HG03558 (cell line): Measurements from ENCODE around the gene TMEM217.

Source experiments
- ATAC-seq: cut with Tn5 transposase; IDR thresholded peaks from one replicate; pipeline ENCODE4 v1.9.1; 2021; ENCODE audit warnings: moderate number of reproducible peaks; ENCODE audit not compliant: unreplicated experiment; ENCODE audit errors: extremely low read depth

Gene TMEM217

DNA sequence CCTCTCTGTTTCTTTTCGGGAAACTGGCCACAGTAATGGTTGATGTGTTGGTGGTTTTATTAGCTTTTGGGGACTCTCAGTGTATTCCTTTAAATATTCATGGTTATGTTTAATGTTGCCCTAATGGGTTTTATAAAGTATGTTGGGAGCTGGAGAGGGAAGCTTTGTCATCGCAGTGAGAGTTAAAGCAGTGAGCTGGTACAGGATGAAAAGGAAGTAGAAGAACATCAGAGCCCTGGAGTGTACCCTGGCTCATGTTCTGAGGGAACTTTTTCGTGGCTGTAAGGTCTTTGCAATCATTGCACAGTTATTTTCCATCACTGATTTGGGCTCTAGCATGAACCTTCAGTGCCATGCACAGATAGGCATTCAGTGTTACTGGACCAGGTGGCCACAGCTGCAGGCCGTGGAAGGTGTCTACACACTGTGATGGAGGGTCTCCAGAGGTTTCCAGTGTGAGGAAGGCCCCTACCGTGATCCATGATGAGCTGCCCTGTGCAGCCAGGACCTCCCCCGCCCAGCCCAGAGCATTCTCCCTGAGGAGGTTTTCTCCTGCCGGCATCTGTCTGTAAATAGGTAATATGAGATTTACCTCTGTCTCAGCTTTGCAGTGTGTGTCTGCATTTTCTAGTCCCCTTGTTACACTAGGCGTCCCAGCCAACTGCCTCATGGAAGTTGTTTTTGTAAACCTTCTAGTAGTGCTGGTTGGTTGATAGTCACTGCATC lies 22.4 kb upstream of the TMEM217 start:
- no peak for ATAC-seq

DNA sequence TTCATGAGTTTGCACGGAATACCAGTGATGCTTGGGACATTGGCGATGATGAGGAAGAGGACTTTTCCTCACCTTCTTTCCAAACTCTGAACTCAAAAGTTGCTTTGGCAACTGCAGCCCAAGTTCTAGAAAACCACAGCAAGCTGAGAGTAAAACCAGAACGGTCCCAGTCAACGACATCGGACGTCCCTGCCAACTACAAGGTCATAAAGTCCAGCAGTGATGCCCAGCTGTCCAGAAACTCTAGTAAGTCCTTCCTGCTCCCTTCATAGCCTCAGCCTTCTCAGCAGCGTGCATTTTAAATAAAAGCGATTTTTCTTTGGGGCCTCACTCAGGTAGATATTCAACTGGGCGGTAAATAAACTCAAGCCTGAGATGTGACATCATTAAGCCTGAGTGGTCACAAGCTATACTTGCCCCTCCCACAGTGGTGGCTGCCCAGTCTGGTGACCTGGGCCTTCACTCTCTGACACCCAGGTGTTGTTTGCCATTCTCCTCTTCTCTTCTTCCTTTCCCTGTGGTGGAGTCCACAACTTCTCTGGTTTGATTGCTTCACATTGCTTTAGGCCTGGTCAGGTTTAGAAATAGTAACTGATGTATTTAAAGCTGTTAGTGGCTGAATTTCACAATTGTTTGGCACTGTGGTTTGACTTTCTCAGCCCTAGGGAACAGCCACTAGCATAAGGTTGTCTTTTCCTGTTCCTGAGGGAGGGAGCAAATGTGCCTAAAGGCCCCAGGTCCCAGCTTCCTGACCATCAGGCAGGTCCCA lies 21.6 kb upstream of the TMEM217 start:
- no peak for ATAC-seq

DNA sequence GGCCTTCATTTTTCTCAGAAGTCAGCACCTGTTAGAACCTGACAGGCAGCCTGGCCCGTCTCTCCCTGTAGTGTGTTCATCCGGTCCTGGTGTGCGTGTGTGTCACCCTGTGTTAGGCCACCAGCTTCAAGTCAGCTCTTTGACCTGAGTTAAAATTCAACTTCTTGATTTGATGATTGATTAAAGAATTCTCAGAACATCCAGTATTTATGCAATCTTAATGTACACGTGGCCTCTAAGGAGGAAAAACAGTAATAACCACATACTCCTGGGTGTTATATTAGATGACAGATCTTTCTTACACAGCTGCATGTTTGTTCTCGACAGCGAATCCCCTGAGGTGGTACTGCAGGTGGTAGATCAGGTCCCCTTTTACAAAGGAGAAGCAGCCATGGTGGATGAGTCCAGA lies 19.1 kb upstream of the TMEM217 start:
- no peak for ATAC-seq

DNA sequence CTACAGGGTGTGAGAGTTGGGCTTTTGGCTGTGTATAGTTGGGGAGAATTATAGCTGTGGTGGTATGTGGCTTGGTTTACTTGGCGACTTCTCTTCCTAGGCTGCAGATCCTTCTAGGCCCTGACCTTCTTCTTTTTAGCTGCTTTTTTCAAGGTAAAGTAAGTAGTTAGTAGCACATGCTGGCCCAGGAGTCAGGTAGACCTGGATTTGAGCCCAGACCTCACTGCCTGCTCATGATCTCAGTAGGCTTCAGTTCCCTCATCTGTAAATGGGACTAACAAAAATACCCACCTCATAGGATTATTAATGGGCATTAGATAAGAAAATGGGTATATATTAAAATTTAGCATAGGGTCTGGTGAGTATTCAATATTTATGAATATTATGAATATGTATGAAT lies 17.4 kb upstream of the TMEM217 start:
- ATAC-seq: no peak

DNA sequence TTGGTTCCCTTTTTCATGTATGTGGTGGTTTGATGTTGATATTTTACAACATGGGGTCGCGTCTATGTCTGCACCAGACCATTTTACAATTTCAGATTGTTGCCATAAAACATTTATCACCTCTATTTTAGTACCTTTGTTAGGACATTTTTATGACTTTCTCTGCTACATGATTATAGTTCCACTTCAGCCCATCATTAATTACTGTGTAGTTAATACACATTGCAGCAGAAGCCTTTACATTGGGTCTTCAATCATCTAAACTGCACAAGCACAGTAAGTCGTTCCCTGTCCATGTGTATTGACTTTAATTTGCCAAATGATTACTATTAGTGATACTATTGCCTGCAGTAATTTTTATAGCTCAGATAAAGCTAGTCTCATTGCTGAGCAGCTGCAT lies 15.7 kb upstream of the TMEM217 start:
- no peak for ATAC-seq

DNA sequence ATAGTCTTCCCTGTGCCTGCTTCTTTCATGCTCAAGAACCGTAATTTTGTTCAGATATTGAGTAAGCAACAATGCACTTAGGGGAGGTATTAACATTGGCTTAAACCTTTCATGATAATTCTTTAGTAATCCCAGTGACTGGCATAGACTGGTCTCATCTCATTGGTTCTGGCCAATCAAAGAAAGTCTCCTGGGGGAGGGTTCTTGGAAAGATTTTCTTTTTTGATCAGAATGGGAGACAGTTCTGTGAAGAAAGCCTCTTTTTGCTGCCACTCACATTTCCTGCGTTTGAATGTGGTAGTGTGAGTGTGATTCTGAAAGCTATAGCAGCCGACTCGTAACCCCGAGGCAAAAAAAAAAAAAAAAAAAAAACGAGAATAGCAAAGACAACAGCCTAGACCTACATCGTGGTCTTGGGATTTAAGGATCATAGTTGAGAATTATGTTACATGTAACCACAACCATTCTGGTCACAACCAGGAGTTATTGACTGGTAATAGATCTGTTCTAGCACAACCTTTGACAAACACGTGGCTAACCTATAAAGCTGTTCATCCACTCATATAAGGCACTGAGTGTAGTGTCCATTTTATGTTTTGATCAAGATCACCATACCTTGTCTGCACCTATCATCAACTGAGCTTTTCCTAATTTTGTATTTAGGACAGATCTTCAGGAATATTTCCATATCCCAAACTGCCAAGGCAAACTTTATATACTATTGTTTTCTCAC lies 15.1 kb upstream of the TMEM217 start:
- ATAC-seq: no peak

DNA sequence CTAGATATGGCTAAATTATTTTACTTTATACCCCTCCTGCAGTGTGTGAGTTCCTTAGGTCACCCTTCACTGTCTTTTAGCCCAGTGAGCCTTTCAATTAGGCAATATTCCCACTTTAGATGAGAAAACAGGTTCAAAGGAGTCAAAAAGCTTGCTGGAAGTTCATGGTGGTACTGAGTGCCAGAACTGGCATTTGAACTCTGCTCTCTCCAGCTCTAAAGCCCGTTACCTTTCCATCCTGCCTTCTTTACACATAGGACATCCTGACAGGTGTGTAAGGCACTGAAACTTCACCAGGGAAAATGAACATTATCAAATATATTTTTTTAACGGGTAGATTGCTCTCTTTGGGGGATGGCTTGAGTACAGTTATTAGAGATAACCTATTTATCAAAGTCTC lies 11.2 kb upstream of the TMEM217 start:
- no peak for ATAC-seq

DNA sequence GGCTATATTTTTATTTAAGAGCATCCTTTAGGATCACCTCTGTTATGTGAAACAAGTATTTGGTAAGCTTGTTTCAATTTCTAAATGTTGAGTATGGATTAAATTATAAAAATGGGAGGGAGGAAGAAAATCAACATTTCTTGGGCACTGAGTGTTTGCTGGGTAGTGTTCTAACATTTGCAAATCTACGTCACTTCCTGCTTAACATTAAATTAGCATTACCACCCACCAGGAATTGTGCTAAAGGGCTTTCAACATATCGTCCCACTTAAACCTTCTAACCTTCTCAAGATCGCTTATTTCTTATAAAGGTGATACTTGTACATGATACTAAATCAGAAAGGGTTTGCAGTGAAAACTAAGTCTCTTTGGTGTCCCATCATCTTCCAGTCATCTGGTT lies 7.9 kb upstream of the TMEM217 start:
- no peak for ATAC-seq

DNA sequence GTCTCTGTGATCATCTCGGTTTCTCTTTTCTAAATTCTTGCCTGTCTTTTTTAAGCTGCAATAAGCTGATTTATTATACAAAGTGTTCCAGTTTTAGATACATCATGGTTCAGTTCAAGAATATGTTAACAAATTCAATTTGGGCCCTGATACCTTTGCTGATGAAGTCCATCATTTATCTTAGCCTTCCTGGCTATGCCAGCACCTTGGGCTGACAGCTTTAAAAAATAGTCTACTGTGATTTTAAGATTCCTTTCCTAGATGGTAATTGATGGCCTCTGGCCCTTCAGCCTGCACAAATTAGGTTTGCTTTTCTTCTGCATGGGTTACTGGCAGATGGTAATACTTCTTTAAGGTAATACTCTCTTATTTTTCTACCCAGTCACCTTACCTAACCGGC lies 7.1 kb upstream of the TMEM217 start:
- ATAC-seq: no peak

DNA sequence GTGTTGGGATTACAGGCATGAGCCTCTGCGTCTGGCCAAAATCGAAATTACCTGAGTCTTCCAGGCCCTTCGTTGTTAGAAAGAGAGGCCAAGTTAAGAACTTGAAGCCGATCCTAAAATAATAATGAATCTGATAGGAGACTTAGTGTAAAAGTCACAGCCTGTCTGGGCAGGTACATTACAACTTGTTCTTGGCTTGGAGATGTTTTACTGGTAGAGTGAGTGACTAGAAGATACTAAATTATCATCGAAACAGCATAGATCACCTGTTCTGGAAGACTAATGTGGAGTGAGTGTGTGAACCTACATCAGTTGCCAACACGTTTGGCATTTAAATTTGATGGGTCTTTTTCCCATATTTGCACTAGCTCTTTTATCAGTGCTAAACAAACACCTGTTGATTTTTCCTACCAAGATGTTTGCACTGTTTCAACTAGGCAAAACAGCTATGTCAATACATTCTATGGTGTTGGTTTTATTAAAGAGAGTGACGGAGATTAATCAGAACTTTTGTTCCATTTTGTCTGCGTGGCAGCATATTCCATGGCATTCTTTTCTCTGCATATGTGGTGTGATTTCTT lies 4.6 kb upstream of the TMEM217 start:
- ATAC-seq: no peak

DNA sequence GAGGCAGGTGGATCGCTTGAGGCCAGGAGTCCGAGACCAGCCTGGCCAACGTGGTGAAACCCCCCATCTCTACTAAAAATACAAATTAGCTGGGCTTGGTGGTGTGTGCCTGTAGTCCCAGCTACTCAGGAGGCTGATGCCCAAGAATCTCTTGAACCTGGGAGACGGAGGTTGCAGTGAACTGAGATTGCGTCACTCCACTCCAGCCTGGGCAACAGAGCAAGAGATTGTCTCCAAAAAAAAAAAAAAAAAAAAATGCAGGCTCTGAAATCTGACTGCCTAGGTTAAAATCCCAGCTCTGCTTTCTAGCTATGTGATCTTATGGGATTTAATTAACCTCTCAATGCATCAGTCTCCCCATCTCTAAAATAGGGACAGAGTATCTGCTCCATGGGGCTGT lies 3.3 kb upstream of the TMEM217 start:
- ATAC-seq: no peak

DNA sequence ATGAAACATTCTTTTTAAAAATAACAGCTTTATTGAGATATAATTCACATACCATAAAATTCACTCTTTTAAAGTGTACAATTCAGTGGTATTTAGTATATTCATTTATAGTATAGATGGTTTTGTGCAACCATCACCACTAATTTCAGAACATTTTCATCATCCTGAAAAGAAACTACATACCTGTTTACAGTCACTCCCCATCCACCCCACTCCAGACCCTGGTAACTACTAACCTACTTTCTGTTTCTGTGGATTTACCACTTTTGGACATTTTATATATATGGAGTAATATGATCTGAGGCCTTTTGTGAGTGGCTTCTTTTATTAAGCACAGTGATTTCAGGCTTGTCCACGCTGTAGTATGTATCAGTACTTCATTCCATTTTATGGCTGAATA lies 2.5 kb upstream of the TMEM217 start:
- ATAC-seq: no peak

DNA sequence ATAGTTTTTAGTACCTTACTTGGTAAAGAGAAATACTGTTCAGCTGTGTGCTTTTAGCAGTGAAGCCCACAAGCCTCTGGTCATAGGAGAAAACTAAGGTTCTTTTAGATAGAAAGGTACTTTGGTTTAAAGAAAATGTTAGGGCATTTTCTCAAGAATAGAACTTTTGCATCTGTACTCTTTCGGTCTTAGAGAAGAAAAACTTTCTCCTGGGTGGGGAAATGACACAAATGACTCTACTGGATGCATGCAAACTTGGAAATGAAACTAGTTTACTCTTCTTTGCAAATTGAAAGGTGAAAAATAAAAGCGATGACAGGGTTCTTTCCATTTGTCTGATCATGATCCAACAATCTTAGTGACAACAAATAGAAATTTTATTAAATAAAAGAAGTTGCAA lies 2.1 kb upstream of the TMEM217 start:
- no peak for ATAC-seq

DNA sequence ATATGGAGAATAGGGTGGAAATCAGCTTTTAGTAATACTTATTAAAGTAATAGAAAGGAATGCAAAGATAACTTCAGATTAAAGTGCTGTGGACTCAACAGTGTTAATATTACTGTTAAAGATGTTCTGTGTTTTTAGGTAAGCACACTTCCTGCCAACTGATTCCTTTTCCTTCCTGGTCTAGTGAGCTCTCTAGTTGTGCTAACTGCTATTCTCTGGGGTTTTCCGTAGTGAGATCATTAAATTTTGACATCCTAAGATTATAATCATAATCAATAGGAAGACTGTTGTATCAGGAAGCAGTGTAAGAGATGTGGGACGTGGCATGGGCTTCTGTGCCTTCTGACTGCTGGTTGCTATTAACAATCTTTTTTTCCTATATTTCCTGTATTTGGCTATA lies 1.2 kb upstream of the TMEM217 start:
- ATAC-seq: no peak

DNA sequence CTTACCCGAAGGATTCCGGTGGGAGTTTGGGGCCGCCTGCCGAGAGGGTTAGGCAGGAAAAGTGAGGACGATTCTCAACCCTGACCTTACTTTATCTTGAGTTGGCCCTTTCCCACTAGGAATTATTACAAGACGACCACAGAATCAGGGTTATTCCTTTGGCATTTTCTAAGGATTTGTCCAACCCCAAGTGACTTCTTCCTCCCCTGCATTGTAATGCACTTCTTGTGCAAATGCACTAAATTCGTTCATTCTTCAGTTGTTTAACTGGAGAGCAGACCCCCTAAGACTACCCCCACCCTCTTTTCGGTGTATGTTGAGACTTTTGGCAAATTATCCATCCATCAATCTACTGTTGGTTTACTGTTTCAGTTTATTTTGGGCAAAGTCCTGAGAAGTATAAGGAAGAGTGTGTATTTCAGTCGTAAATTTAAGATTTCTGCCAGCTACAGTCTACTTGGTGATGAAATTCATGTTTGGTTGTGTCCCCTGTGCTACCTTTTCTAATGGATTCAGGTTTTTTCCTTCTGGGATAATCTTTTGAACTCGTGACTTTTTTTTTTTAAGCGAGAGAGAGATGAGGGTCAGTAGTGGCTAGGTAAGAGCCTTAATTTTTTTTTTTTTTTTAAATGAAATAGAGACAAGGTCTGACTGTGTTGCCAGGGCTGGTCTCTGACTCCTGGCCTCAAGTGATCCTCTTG lies 611 bp upstream of the TMEM217 start:
- no peak for ATAC-seq

DNA sequence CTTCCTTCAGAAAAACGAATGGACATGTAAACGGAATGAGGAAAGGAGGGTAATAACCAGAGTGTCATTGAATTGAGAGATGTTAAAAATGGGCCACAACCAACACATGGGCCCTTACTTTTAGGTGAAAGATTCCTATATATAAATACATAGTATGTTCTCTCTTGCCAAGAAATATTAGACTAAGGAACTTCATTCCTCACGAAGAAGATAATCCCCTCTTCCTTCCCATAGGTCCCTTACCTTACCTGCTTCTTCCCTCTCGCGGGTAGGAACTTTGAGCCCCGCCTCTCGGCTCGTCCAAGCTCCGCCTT lies 667 bp downstream of the TMEM217 start:
- no peak for ATAC-seq

DNA sequence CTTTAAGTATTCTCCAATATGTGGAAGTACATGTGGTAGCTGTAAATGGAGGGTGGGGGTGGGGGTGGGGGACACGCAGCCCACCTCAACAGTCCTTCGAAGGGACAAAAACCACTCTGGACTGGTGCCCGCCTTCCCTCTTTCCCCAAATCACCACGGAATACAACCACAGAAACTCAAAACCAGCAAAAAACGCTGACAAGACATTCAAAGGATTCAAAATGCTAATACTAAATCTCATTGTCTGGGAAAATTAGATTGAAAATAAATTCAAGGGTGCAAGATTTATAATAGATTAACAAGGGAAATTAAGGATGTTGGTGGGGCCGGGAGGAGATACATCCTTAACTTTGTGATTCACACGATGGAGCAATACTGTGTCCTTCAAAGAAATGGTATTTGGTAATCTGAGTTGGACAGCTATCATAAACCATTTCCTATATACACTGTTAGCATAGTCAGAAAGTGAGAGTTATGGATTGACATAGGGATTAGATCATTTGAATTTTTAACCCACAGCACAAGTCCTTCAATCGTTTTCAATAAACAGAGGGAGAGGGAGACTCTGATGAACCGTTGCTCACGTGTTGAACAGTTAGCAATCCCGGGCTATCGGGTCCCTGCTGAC lies 1.1 kb downstream of the TMEM217 start:
- no peak for ATAC-seq

DNA sequence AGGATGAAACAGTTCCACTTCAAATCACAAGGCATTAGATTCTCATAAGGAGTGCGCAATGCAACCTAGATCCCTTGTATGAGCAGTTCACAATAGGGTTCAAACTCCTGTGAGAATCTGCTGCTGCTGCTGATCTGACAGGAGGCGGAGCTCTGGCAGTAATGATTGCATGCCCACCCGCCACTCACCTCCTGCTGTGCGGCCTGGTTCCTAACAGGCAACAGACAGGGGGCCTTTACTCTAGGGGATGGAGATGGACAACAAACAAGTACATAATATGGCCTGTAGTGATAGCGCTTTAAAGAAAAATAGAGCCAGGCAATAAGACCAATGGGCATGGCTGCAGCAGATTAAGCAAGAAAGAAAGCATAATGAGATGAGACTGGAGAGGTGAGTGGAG lies 3.1 kb downstream of the TMEM217 start:
- no peak for ATAC-seq

DNA sequence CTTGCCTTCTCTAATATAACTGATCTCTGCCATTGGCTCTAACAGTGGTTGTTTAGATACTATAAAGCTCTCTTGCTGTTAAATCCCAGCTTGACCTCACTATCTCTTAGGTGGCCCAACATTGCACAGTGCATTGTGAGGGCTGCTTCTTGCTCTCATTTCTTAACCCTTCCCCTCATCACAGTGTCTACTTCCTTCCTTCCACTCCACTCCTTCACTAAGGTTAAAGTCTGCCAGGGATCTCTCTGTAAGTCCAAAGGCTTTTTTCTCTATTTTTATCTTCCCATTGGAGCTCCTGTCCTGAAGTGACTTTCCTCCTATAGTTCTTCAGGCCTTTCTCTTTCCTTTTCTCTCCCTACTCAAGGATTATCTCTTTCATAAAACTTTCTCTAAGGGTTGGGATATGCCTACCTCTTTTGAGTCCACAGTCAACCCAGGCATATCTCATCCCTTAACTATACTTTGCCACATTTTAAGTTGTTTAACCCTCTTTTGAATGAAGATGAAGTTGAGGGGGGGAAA lies 4.4 kb downstream of the TMEM217 start:
- ATAC-seq: no peak

DNA sequence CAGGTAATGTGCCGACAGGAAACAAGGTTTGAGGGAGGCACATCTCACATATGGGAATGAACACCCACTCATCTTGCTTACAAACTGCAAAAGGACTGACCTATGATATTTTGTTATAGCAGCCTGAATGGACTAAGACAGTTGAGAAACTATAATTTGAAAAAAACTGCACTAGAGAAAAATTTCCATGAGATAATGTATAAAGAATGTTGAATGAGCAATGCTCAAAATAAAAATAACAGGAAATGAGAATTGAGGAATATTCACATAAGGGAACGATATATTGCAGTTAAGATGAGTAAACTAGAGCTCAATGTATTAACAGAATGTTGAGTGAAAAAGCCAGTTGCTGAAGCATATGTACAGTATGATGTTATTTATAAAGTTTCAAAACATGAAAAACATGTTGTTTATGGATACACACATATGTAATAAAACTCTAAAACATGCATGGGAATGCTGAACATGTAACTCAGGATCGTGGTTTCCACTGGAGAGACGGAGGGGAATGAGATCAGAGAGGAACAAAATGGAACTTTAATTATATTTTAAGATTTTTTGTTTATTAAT lies 6.6 kb downstream of the TMEM217 start:
- no peak for ATAC-seq
